GM19395 (cell line): ENCODE measurements around the gene CNNM4.

Experiments
- ATAC-seq: cut with Tn5 transposase; IDR thresholded peaks from one replicate; pipeline ENCODE4 v1.9.1; 2021; ENCODE audit warnings: mild to moderate bottlenecking, moderate library complexity; ENCODE audit not compliant: unreplicated experiment

The CNNM4 gene

GRCh38 chr2:96856776-96857666, 96.3 kb downstream of the CNNM4 start:
- peak; percentile 39 for ATAC-seq

DNA sequence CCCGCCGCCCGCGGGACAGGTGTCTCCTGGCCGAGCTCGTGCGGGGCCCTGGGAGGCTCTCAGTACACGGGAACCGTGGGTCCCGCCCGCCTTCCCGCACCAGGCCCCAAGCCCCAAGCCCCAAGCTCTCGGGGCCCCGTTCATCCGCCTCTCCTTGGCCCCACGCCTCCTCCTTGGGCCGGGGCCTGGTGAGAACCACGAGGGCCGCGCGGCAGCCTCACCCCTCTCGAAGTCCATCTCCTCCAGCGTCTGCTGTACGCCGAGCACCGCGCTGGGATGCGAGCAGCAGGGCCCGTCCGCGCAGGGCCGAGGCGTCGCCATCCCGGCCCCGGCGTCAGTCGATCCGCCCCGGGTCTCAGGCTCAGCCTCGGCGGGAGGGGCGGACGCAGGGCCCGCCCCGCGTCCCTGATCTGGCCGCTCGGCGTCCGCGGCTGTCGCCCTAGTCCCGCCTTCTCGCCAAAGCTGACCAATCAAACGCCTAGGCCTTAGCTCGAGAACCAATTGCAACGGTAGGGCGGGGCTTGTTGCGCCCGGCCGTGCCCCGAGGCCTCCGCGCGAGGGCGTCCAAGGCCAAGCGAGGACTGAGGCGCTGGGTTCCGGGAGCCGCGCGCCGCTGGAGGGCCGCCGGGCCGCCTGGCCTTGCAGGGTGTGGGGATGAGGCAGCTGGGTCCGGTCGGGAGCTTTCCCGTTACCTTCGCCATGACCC, 97.1 kb downstream of the CNNM4 start, which contains the start of gene ANKRD39:
Gene ANKRD39, minus strand, starts transcription at position 350 of the 706 bp plus-strand sequence. Its CDS starts 29 bp downstream, at position 321.
- peak; percentile 90 for ATAC-seq

DNA sequence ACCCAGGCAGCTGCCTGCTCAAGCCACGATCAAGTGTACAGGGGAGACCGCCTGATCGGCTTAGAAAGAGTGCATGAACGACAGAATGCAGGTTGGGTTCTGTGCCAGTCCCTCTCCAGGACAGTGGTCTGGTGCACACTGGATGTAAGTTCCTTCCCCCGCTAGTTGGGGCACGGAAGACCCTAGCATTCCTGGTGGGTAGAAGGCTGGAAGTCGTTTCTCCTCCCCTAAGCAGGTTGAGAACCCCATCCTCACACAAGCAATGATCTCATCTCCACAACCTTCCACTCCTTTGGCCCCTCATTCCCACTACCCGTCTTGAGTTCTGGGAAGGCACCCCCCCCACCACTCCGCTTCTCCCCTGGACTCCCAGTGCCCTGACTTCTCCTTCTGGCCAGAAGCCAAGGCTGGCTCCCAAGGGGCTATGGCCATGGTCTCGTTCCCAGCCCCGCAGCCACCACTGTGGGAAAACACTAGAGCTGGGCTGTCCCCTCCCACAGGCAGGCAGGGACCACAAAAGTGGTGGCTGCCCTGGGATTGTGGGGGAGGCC, 98.5 kb downstream of the CNNM4 start:
- ATAC-seq = no peak

GRCh38 chr2:96859681-96860064, 99.0 kb downstream of the CNNM4 start:
- no peak for ATAC-seq

- no peak for ATAC-seq
Observed at GRCh38 chr2:96860065-96861029, 99.6 kb downstream of the CNNM4 start.

DNA sequence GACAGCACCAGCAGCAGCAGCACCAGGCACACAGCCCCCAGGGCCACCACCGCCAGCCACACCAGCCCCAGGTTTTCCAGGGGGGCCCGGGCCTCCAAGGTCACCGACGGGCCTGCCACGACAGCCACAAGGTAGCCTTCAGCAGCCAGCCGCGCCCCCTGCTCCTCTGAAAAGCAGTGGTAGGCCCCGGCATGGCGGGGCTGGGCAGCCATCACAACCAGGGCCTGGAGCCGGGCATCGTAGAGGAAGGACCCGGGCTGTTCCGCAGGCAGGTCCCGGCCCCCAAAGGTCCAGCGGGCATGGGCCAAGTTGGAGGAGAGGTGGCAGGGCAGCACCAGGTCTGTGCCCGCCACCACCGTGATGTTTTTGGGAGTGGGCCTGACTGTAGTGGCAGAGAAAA, 100.4 kb downstream of the CNNM4 start:
- ATAC-seq = no peak
